Chondrocyte (in vitro differentiated cells): ENCODE data around the gene SKAP1. TPM values are rescaled to one million over a fixed set of nuclear protein-coding genes. Genes with fewer than 3 reads are reported as not detected.

Source experiments
- DNase-seq: peaks from one replicate; pipeline ENCODE4 v3.0.0; 2021; ENCODE audit warnings: mixed read lengths, low spot score
- H3K27ac Mint-ChIP-seq: one replicate; pipeline ENCODE4 v1.8.0; 2021; ENCODE audit warnings: mild to moderate bottlenecking, moderate library complexity, mixed read lengths; ENCODE audit not compliant: unreplicated experiment
- H3K27me3 Mint-ChIP-seq: 2 replicates; pipeline ENCODE4 v1.8.0; 2021; ENCODE audit warnings: low read depth, mixed read lengths
- H3K36me3 Mint-ChIP-seq: 2 replicates; pipeline ENCODE4 v1.8.0; 2021; ENCODE audit warnings: low read depth, mixed read lengths
- H3K4me1 Mint-ChIP-seq: 2 replicates; pipeline ENCODE4 v1.8.0; 2021; ENCODE audit warnings: low read depth, mild to moderate bottlenecking, mixed read lengths
- H3K4me3 Mint-ChIP-seq: one replicate; pipeline ENCODE4 v1.8.0; 2021; ENCODE audit warnings: mild to moderate bottlenecking, moderate library complexity, mixed read lengths; ENCODE audit not compliant: unreplicated experiment
- H3K9me3 Mint-ChIP-seq: 2 replicates; pipeline ENCODE4 v1.8.0; 2021; ENCODE audit warnings: low read depth, mixed read lengths
- total RNA-seq: library from RNA; stranded (reverse); gene quantifications from 3 replicates; pipeline ENCODE4 v1.2.1, GENCODE V29; 2021
- TF ChIP-seq, protein P1 (sequence below): fragments of 200-600 bp; sonication (generic); IDR thresholded peaks from 2 replicates; pipeline ENCODE4 v1.5.0; 2021; ENCODE audit warnings: antibody characterized with exemption, mild to moderate bottlenecking, moderate library complexity

The SKAP1 gene
- total RNA-seq, 1 donor from 2014 or later, result not detected

DNA sequence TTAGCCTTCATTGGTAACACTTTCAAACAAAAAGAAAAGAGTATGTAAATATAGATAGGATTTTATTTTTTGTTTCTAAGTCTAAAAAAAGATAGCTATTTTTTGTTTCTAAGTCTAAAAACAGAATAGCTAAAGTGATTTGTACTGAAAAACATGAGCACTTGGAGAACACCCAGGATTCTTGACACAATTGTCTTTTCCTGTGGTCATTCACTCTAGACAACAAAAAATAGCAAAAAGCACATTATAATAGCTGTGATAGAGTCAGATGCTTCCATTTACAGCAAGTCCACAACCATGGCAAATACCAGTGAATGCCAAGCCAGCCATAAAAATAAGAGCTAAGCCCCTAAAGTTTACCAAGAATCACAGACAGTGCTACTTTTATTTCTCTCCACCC, 36.7 kb downstream of the SKAP1 start:
- no peak for DNase-seq
- H3K27ac Mint-ChIP-seq, result no peak overlapping the region

DNA sequence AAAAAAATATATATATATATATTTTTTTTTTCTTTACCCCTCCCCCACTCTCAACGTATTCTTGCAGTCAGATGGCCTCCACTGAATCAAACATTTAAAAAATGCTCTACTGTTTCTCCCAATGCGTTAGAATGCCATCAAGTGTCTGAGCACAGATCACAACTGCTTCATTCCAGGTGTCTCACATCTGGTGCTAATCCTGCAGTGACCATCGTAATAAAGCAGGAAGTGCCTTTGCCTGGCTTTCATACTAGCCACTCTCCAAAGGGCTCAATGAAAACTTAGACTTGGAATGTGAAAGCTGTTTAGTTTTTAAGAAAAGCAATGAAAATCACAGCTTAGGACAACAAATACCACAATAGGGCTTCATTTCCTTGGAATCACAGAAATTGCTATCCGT, 37.2 kb downstream of the SKAP1 start:
- H3K27me3 Mint-ChIP-seq, result peaks cover 53% of the 10 kb centered on the region
- H3K4me3 Mint-ChIP-seq, result no peak overlapping the region
- no peaks in the 10 kb centered on the region for H3K4me1 Mint-ChIP-seq
- no peak for DNase-seq
- H3K9me3 Mint-ChIP-seq, result no peaks in the 10 kb centered on the region
- no peaks in the 10 kb centered on the region for H3K36me3 Mint-ChIP-seq
- H3K27ac Mint-ChIP-seq, result no peak overlapping the region
- TF ChIP-seq, protein P1, sequence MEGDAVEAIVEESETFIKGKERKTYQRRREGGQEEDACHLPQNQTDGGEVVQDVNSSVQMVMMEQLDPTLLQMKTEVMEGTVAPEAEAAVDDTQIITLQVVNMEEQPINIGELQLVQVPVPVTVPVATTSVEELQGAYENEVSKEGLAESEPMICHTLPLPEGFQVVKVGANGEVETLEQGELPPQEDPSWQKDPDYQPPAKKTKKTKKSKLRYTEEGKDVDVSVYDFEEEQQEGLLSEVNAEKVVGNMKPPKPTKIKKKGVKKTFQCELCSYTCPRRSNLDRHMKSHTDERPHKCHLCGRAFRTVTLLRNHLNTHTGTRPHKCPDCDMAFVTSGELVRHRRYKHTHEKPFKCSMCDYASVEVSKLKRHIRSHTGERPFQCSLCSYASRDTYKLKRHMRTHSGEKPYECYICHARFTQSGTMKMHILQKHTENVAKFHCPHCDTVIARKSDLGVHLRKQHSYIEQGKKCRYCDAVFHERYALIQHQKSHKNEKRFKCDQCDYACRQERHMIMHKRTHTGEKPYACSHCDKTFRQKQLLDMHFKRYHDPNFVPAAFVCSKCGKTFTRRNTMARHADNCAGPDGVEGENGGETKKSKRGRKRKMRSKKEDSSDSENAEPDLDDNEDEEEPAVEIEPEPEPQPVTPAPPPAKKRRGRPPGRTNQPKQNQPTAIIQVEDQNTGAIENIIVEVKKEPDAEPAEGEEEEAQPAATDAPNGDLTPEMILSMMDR, result no peak

More for the DNA sequence above, 36.7 kb downstream of the SKAP1 start:
- no peaks in the 10 kb centered on the region for H3K4me1 Mint-ChIP-seq
- peaks cover 53% of the 10 kb centered on the region for H3K27me3 Mint-ChIP-seq
- TF ChIP-seq, protein P1, result no peak
- no peaks in the 10 kb centered on the region for H3K9me3 Mint-ChIP-seq
- H3K4me3 Mint-ChIP-seq, result no peak overlapping the region
- H3K36me3 Mint-ChIP-seq, result no peaks in the 10 kb centered on the region

DNA sequence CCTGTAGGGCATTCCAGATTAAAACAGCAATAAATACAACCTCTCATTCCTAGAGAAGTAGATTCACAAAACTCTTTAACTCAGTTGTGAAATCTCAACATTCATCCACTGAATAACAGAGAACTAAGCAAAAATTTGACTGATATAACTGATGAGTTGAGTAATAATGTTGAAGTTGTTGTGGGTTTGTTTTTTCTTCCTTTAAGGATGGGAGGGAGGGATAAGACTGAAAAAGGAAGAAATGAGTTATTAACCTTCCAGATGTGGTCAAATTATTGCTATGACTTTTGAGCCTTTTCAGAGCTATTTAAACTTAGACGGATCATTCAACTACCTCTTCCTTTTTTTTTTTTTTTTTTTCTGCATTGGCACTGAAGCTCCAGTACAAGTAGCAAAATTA, 38.6 kb downstream of the SKAP1 start:
- no peaks in the 10 kb centered on the region for H3K9me3 Mint-ChIP-seq
- peaks cover 56% of the 10 kb centered on the region for H3K27me3 Mint-ChIP-seq
- H3K4me3 Mint-ChIP-seq, result no peak overlapping the region
- H3K36me3 Mint-ChIP-seq, result no peaks in the 10 kb centered on the region
- TF ChIP-seq, protein P1, result no peak
- no peaks in the 10 kb centered on the region for H3K4me1 Mint-ChIP-seq
- DNase-seq, result no peak
- H3K27ac Mint-ChIP-seq, result no peak overlapping the region

DNA sequence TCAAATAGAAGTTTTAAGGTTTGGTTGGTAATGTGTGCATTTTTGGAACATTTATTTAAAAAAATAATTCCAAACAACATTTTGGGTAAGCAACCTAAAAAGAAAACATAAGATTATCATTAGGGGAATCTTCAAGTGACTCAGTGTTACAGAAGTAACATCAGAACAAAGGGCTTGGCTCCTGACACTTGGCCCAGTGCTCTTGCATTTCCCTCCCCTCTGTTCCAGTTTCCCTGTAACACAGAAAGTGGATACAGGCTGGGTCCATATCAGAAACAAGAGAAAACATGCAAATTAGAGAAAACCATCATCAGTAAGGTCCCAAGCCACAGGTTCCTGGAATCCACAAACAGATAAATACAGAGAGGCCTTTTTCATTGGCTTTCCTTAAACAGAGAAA, 40.1 kb downstream of the SKAP1 start:
- peaks cover 59% of the 10 kb centered on the region for H3K27me3 Mint-ChIP-seq
- no peak for DNase-seq
- H3K4me3 Mint-ChIP-seq, result no peak overlapping the region
- no peaks in the 10 kb centered on the region for H3K36me3 Mint-ChIP-seq
- no peaks in the 10 kb centered on the region for H3K9me3 Mint-ChIP-seq
- H3K4me1 Mint-ChIP-seq, result no peaks in the 10 kb centered on the region
- TF ChIP-seq, protein P1, result no peak
- H3K27ac Mint-ChIP-seq, result no peak overlapping the region

DNA sequence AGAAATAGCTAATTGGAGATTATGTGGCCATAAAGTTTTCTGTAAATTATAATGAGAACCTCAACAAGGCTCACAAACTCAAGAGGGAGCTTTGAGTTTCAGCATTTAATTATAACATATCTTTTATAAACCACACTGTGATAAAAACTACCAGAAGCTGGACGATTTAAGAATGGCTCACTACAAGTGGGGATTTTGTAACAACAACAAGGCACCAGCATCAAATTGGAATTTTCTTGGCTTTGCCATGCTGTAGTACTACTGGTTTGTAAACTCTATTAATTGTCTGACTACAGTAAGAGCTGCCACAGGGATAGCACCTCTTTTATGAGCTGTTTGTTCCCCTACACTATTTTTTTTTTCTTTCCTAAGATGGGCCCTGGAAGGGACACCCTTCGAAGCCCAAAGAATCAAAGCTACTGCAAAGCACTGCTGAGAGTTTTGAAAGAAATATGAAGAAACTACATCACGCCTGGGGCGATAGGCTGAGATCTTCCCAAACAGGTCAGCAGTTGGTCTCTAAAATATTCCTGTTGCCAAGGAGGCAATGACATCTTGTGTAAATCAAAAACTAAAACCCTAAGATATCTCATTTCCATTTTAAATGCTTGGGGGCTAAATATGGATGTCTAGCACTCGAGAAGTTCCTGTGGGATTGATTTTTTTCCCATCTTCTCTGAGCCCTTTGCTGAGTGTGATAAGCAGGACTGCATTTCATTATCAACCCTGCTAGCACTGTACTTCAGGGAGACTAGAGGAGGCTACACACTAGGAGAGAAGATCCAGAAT, 40.9 kb downstream of the SKAP1 start:
- TF ChIP-seq, protein P1, result no peak
- Mint-ChIP-seq H3K9me3 (no peaks in the 10 kb centered on the region), H3K27me3 (peaks cover 60% of the 10 kb centered on the region), H3K4me1 (no peaks in the 10 kb centered on the region), H3K36me3 (no peaks in the 10 kb centered on the region), H3K27ac (no peak overlapping the region), H3K4me3 (no peak overlapping the region)
- no peak for DNase-seq
